HepG2 (cell line): Measurements from ENCODE around the gene SUCLA2. TPM values are rescaled to one million over a fixed set of nuclear protein-coding genes. Genes with fewer than 3 reads are reported as not detected.

Source experiments
- CBFB ChIP-seq: sonication (generic); formaldehyde crosslinking; IDR thresholded peaks from 2 replicates; pipeline ENCODE4 v1.4.0; 2020; ENCODE audit warnings: missing genetic modification reagents
- DNMT3B ChIP-seq: conservative IDR thresholded peaks from 2 replicates; pipeline ENCODE4 v1.6.1; 2016; ENCODE audit warnings: missing biosample characterization, control low read depth
- MEF2D ChIP-seq: sonication (generic); formaldehyde crosslinking; IDR thresholded peaks from 2 replicates; pipeline ENCODE4 v1.5.1; 2020; ENCODE audit warnings: mild to moderate bottlenecking, missing genetic modification reagents
- MIER2 ChIP-seq: IDR thresholded peaks from 2 replicates; pipeline ENCODE4 v1.6.1; 2016; ENCODE audit warnings: missing biosample characterization, missing genetic modification reagents
- NAIF1 ChIP-seq: sonication (generic); formaldehyde crosslinking; IDR thresholded peaks from 2 replicates; pipeline ENCODE4 v1.5.0; 2020; ENCODE audit warnings: mild to moderate bottlenecking, missing genetic modification reagents, borderline replicate concordance
- NFE2L2 ChIP-seq: fragments of 150-350 bp; IDR thresholded peaks from 2 replicates; pipeline ENCODE4 v1.6.1; 2014; ENCODE audit warnings: low read length
- SAFB2 ChIP-seq: sonication (generic); formaldehyde crosslinking; IDR thresholded peaks from 2 replicates; pipeline ENCODE4 v1.5.1; 2020; ENCODE audit warnings: missing genetic modification reagents, low read depth, mild to moderate bottlenecking, borderline replicate concordance
- SCMH1 ChIP-seq: sonication (generic); formaldehyde crosslinking; IDR thresholded peaks from 2 replicates; pipeline ENCODE4 v1.9.0; 2021; ENCODE audit warnings: missing genetic modification reagents, mild to moderate bottlenecking, borderline replicate concordance
- STAG1 ChIP-seq: sonication (generic); formaldehyde crosslinking; IDR thresholded peaks from 2 replicates; pipeline ENCODE4 v1.4.0; 2020; ENCODE audit warnings: missing genetic modification reagents
- TCF7 ChIP-seq: sonication (generic); IDR thresholded peaks from 2 replicates; pipeline ENCODE4 v1.6.1; 2016; ENCODE audit warnings: antibody characterized with exemption, low read depth
- U2AF1 ChIP-seq: fragments of 200-400 bp; formaldehyde crosslinking; optimal IDR thresholded peaks from 2 replicates; pipeline ENCODE3; 2017; ENCODE audit warnings: mild to moderate bottlenecking, low read depth, low read length
- ZBTB1 ChIP-seq: sonication (generic); formaldehyde crosslinking; IDR thresholded peaks from 2 replicates; pipeline ENCODE4 v1.4.0; 2020; ENCODE audit warnings: missing genetic modification reagents, borderline replicate concordance
- ZNF296 ChIP-seq: sonication (generic); formaldehyde crosslinking; conservative IDR thresholded peaks from 2 replicates; pipeline ENCODE4 v1.5.0; 2020; ENCODE audit warnings: mild to moderate bottlenecking, missing genetic modification reagents
- ZNF788 ChIP-seq: sonication (generic); formaldehyde crosslinking; IDR thresholded peaks from 2 replicates; pipeline ENCODE4 v1.5.0; 2020; ENCODE audit warnings: mild to moderate bottlenecking, missing genetic modification reagents, borderline replicate concordance
- polyA plus RNA-seq, 8 experiments: library from polyadenylated mRNA; depleted of rRNA in 3 of 8; stranded (reverse) in 7 of 8; unstranded in 1 of 8; fragments of >200 nt; fragmentation: Illumina TruSeq in 4 of 8; extraction: Trizol in 4 of 8; gene quantifications; 2 replicates each; pipeline versions ENCODE4 v1.2.1 to v1.2.3, GENCODE V29; 2011 to 2016; ENCODE audit warnings: low read depth in 4 of 8, missing spikeins in 1 of 8, mixed read lengths in 1 of 8; ENCODE audit not compliant: insufficient read depth in 1 of 8
- total RNA-seq, 5 experiments: library from RNA; depleted of rRNA; stranded (reverse); fragments of >200 nt; fragmentation: Illumina TruSeq; extraction: Trizol; gene quantifications; 2 replicates each; pipeline ENCODE4 v1.2.3, GENCODE V29; 2016; ENCODE audit warnings: low read depth in 1 of 5
- TF ChIP-seq, protein P1 (sequence below), 2 experiments: sonication (generic) in 1 of 2; formaldehyde crosslinking in 1 of 2; IDR thresholded peaks; 2 replicates each; pipeline versions ENCODE4 v1.5.1 to v1.6.1; 2011 to 2020; ENCODE audit warnings: borderline replicate concordance in 1 of 2, low read depth in 1 of 2, low read length in 1 of 2, mild to moderate bottlenecking in 1 of 2, missing genetic modification reagents in 1 of 2, moderate library complexity in 1 of 2
- TF ChIP-seq, protein P2 (sequence below): sonication (generic); formaldehyde crosslinking; IDR thresholded peaks from 2 replicates; pipeline ENCODE4 v1.9.0; 2021; ENCODE audit warnings: missing genetic modification reagents, borderline replicate concordance
- TF ChIP-seq, protein P3 (sequence below): IDR thresholded peaks from 2 replicates; pipeline ENCODE4 v1.6.1; 2012; ENCODE audit warnings: low read depth, low read length, improper control_type of control experiment
- TF ChIP-seq, protein P4 (sequence below): sonication (generic); formaldehyde crosslinking; IDR thresholded peaks from 2 replicates; pipeline ENCODE4 v1.8.1; 2023; ENCODE audit warnings: mild to moderate bottlenecking, missing genetic modification reagents, borderline replicate concordance
- TF ChIP-seq, protein P5 (sequence below): sonication (generic); formaldehyde crosslinking; IDR thresholded peaks from 2 replicates; pipeline ENCODE4 v1.4.0; 2020; ENCODE audit warnings: low read depth, missing genetic modification reagents

SUCLA2 gene
- total and polyA plus RNA-seq, 2 of the 13 experiments (the other 11 are each of a cell fraction or from before 2014, with no cell fraction given), result 28.4 to 77.1 TPM

DNA sequence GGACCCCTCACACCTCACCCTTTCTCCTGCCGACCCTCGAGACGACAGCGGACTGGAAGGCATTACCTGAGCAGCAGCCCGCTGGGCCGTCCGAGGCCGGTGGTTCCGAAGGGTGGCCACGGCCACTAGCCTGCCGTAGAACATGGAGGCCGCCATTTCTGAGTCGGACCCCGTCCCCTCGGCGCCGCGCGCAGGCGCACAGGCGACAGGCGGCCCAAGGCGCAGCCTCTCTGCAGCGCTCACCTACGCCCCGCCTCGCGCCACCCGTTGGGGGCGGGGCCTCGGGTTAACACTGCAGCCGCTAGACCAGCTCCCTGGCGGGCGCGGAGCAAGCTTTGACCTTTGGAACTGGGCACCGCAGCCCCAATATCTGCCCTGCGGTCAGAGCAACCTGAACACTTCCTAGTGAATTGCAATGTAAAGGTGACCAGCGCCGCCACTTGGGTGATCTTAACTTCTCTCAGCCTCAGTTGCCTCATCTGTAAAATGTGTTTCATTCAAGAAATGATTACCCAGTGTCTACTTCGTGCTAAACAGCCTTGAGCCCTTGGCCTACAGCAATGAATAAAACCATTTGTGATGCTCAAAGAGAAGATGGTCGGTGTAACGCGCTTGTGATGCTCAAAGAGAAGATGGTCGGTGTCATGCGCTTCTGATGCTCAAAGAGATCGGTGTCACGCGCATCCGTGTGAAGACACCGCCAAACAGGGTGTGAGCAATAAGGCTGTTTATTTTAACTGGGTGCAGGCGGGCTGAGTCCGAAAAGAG is at the start of gene SUCLA2 (continued):
- TF ChIP-seq, protein P1, sequence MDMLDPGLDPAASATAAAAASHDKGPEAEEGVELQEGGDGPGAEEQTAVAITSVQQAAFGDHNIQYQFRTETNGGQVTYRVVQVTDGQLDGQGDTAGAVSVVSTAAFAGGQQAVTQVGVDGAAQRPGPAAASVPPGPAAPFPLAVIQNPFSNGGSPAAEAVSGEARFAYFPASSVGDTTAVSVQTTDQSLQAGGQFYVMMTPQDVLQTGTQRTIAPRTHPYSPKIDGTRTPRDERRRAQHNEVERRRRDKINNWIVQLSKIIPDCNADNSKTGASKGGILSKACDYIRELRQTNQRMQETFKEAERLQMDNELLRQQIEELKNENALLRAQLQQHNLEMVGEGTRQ (IDR thresholded peaks at IDR 0.05; ENCODE audit: low read depth, low read length), result no peak
- TF ChIP-seq, protein P1 (CRISPR knock-in tag; IDR thresholded peaks at IDR 0.05; ENCODE audit: borderline replicate concordance), result no peak
- 0 out of 2 replicates have a peak, but pooled peaks have one; percentile 23 for TF ChIP-seq CBFB
- TF ChIP-seq SAFB2 (CRISPR knock-in tag), result no peak
- no peak for TF ChIP-seq NFE2L2
- TF ChIP-seq ZNF788 (CRISPR knock-in tag), result peak; percentile 72; the same call in 1 of the 2 replicates
- TF ChIP-seq, protein P2, sequence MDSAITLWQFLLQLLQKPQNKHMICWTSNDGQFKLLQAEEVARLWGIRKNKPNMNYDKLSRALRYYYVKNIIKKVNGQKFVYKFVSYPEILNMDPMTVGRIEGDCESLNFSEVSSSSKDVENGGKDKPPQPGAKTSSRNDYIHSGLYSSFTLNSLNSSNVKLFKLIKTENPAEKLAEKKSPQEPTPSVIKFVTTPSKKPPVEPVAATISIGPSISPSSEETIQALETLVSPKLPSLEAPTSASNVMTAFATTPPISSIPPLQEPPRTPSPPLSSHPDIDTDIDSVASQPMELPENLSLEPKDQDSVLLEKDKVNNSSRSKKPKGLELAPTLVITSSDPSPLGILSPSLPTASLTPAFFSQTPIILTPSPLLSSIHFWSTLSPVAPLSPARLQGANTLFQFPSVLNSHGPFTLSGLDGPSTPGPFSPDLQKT (CRISPR knock-in tag), result no peak
- TF ChIP-seq, protein P3, sequence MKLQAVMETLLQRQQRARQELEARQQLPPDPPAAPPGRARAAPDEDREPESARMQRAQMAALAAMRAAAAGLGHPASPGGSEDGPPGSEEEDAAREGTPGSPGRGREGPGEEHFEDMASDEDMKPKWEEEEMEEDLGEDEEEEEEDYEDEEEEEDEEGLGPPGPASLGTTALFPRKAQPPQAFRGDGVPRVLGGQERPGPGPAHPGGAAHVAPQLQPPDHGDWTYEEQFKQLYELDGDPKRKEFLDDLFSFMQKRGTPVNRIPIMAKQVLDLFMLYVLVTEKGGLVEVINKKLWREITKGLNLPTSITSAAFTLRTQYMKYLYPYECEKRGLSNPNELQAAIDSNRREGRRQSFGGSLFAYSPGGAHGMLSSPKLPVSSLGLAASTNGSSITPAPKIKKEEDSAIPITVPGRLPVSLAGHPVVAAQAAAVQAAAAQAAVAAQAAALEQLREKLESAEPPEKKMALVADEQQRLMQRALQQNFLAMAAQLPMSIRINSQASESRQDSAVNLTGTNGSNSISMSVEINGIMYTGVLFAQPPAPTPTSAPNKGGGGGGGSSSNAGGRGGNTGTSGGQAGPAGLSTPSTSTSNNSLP, result no peak; the same call in 1 of the 2 replicates
- TF ChIP-seq, protein P4, sequence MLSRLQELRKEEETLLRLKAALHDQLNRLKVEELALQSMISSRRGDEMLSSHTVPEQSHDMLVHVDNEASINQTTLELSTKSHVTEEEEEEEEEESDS (CRISPR knock-in tag), result no peak
- no peak for TF ChIP-seq NAIF1 (CRISPR knock-in tag)
- no peak for TF ChIP-seq MIER2 (CRISPR knock-in tag)
- TF ChIP-seq MEF2D (CRISPR knock-in tag), result 0 out of 2 replicates have a peak, but pooled peaks have one; percentile 32
- TF ChIP-seq TCF7, result no peak
- TF ChIP-seq, protein P5, sequence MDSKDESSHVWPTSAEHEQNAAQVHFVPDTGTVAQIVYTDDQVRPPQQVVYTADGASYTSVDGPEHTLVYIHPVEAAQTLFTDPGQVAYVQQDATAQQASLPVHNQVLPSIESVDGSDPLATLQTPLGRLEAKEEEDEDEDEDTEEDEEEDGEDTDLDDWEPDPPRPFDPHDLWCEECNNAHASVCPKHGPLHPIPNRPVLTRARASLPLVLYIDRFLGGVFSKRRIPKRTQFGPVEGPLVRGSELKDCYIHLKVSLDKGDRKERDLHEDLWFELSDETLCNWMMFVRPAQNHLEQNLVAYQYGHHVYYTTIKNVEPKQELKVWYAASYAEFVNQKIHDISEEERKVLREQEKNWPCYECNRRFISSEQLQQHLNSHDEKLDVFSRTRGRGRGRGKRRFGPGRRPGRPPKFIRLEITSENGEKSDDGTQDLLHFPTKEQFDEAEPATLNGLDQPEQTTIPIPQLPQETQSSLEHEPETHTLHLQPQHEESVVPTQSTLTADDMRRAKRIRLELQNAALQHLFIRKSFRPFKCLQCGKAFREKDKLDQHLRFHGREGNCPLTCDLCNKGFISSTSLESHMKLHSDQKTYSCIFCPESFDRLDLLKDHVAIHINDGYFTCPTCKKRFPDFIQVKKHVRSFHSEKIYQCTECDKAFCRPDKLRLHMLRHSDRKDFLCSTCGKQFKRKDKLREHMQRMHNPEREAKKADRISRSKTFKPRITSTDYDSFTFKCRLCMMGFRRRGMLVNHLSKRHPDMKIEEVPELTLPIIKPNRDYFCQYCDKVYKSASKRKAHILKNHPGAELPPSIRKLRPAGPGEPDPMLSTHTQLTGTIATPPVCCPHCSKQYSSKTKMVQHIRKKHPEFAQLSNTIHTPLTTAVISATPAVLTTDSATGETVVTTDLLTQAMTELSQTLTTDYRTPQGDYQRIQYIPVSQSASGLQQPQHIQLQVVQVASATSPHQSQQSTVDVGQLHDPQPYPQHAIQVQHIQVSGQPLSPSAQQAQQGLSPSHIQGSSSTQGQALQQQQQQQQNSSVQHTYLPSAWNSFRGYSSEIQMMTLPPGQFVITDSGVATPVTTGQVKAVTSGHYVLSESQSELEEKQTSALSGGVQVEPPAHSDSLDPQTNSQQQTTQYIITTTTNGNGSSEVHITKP, result no peak
- no peak for TF ChIP-seq ZNF296 (CRISPR knock-in tag)
- no peak for TF ChIP-seq SCMH1 (CRISPR knock-in tag)
- no peak for TF ChIP-seq ZBTB1 (CRISPR knock-in tag)
- TF ChIP-seq STAG1, result peak; percentile 48
- TF ChIP-seq U2AF1, result peak; percentile 68
- TF ChIP-seq DNMT3B (CRISPR knock-in tag), result 0 out of 2 replicates have a peak, but pooled peaks have one; percentile 62
